HTR-8/SVneo (cell line): Measurements from ENCODE around the gene PIEZO2.

Experiments used
- DNase-seq: peaks from one replicate; pipeline ENCODE4 v3.0.0; 2011; ENCODE audit warnings: low spot score, mixed read lengths; ENCODE audit not compliant: insufficient read length
- FAIRE-seq: peaks from 2 replicates; lab custom pipeline; 2011; peaks lifted over from hg19 to GRCh38; lab: Jason Lieb, UNC

PIEZO2 gene

DNA sequence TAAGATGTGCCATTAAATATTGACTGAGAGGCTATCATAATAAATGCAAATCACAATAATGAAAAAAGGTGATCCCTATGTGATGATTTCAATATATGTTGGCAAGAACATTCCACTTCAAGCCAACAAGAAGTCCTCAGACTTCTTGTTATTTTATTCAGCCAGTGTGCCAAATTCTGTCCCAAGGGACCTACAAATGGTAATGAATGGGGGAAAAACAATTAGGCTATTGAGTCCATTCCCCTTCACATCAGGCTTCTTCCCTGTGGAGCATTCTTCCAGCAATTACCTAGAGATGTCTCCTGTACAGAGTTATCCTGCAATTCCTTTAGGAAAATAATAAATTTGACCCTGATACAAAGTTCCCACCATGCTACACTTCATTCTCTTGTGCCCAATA, 144.4 kb downstream of the PIEZO2 start:
- no peak for DNase-seq
- FAIRE-seq = no peak

DNA sequence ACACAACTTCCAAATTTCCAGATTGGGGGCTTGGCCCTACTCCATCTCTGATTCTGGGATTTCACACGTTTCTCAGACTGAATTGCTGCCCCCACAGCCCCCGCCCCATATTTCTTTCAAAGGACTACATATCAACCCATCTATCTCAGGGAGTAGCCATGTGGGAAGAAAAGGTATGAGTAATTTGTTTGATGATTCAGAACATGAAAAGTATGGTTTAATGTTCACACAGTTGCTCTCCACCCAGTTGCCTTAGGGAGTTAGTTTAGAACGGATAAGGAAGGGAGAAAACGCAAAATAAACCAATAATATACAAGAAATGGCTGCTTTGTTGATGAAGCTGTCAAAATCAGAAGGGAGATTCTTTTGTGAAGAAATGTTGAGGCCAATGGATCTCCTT, 145.1 kb downstream of the PIEZO2 start:
- no peak for DNase-seq
- no peak for FAIRE-seq

DNA sequence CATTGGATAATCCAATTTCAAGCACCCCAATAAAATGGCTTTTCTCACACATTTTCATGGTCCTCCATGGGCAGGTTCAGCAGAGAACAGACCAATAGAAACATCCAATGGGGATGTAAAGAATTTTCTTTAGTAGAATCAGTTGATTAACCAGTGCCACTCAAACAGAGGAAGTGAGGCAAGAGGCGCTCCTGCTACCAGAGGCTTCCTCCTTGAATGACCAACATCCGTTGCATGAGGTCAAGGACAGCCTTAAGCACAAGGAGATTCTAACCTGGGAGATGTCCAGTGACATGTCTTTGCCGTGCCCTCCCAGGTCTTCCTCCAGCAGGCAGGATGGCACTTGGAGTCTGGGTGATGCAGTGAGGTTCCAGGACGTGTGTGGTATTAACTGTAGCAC, 146.6 kb downstream of the PIEZO2 start:
- no peak for DNase-seq
- no peak for FAIRE-seq

DNA sequence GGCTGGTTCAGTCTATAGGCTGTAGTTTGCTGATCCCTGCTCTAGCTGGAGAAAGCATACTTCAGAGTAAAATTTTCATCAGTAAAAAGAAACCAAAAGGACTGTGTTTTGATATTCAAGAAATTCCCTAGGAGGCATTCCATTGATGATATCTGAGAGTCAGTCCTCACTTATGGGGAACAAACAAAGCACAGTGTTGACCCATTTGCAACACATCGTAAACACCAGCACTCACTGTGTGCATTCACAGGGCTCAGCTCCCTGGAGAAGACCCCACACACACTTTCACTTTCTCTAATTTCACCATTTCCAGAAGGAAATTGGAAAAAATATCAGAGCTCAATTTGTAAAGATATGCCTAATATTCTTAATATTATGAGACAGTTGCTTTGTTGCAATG, 147.1 kb downstream of the PIEZO2 start:
- DNase-seq (no peak), FAIRE-seq (no peak)

DNA sequence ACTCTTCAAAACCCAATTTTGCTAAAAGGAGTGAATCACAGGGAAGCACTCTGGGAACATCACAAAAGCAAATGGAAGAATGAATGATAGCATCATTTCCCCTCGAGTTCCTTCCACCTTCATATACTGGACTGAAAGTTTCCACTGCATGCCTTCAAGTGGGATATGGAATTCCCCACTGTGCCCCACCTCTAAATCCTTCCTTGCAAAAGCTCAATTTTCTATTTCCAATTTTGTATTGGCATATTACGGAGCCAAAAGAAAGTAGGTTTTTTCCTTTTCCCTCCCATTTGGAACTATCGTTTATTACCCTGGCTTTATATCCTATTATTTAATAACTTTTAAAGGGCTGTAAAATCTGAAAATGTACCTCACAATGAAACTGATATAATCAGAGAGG, 149.3 kb downstream of the PIEZO2 start:
- FAIRE-seq (no peak), DNase-seq (no peak)

DNA sequence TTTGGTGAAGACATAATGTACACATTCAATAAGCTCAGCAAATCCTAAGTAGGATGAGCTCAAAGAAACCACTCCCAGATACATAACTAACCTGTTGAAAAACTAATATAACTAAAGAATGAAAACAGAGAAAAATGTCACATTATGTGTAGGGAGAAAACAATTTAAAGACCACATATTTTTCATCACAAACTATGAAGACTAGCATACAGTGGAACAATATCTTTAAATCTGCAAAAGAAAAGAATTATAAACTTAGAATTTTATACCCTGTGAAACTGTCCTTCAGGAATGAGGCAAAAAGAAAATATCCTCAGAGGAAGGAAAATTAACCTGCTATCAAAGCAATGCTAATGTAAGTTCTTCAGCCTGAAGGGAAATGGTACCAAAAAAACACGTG, 151.5 kb downstream of the PIEZO2 start:
- FAIRE-seq (no peak), DNase-seq (no peak)

DNA sequence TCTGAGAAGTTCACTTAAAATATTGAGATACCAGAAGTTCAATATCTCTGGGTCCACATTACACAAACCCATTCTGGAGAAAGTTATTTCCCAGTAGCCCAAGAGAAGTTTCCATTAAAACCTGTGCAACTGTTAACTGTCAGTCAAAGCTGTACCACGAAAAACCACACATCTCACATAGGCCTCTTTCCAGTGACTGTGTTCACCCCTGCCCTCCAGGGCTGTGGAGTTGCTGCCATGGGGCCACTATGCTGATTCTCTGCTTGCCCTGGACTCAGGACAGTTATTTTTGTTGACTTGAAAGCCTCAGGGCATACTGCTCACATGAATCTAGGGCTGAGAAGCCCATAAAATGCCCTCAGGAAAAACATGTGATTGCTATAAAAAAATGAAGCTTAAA, 153.8 kb downstream of the PIEZO2 start:
- no peak for DNase-seq
- FAIRE-seq = no peak

DNA sequence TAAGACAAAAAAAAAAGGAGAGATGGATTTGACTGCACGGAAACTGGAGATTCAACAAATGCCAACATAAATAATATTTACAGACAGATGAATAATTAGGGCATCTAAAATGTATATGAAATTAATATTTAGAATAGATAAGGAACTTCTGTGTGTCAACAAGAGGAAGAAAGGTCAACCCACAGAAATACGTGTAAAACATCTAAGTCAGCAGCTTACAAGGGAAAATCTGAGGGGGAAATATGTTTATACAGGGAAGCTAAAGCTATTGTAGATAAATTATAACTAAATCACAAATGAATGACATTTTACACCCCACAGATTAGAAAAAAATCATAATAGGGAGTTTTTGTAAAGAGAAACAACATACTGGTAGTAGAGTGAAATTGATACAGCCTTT, 159.9 kb downstream of the PIEZO2 start:
- FAIRE-seq (no peak), DNase-seq (no peak)

DNA sequence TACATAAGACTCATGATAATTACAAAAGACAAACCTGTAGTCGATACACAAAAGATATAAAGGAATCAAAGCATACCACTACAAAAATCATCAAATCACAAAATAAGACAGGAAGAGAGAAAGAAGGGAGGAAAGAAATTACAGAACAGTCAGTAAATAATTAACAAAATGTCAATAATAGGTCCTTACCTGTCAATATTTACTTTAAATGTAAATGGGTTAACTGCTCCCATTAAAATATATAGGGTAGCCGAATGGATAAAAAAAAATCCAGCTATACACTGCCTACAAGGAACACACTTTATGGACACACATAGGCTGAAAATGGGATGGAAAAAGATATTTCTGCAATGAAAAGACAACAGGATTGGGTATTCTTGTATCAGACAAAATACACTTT, 163.7 kb downstream of the PIEZO2 start:
- FAIRE-seq (no peak), DNase-seq (no peak)

DNA sequence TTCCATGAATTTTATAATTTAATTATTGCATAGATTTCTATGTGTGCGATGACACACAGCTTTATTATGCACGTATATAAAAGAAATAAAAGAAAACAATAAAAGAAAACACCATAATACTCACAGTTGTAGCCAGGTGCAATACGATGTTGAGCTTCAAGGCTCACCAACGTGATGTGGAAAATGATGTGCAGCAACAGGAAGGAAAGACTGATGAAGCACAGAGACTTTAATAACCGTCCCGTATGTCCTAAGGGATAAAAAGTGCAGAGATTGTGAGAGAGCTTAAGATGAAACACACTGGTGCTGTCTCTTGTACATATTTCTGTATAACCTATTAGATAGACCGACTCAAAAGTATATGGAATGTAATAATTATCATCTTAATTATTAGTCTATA, 170.0 kb downstream of the PIEZO2 start:
- FAIRE-seq (no peak), DNase-seq (no peak)

DNA sequence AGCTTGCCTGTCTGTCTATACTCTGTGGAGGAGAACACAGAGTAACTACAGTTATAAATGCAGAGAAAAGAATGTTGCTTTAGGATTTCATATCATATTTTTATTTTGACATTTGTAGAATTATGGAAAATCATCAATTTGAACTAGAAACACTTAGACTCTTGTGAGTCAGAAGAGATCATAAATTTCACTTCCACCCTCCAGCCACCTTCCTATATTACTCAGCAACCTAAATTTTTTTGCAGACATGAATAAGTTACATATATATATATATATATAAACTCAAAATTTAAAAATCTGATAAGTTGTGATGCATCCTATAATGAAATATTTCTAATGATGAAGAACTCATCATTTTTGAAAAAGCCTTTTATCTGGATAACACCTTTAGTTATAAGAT, 172.3 kb downstream of the PIEZO2 start:
- FAIRE-seq = no peak
- no peak for DNase-seq

DNA sequence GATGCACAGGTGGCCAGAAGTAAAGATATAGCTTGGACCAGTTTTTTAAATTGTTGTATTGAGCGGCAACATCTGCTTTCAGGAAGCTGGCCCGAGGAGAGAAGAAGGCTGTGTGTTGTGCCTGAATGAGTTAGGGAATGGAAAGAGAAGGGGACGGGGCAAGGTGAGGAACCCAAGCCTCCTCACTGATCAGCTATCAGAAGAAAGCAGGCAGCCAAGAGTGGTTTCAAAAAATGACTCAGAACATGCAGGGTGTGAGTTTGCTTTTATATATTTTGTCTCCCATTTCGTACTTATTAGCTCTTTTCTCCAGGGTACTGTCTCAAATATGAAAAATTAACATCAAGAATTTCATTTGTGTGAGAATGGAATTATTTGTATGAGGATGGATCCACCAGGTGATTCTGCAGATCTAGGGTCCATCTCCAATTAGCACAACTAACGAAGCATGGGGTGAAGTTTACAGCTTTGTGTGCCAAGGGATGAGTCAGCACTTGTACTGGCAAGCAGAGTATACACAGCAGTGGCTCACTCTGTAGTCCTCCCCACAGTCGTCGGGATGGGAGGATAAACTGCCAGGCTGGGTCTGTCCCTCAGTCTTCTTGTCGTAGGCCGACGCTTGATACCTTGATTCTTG, 175.7 kb downstream of the PIEZO2 start:
- FAIRE-seq = no peak
- DNase-seq = no peak

DNA sequence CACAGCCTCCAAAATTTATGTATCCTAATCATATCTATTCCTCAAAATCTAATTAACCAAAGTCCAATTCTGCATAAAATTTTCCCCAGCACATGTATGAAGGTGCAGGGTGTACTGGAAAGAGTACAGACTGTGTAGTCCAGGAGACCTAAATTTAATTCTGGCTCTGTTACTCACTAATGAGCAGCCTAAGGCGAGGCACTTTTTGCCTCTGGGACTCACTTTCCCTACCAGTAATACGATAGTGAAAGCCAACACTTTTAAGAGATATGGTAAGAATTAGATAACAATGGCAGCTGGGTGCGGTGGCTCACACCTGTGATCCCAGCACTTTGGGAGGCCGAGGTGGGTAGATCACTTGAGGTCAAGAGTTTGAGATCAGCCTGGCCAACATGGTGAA, 177.7 kb downstream of the PIEZO2 start:
- DNase-seq (no peak), FAIRE-seq (no peak)

DNA sequence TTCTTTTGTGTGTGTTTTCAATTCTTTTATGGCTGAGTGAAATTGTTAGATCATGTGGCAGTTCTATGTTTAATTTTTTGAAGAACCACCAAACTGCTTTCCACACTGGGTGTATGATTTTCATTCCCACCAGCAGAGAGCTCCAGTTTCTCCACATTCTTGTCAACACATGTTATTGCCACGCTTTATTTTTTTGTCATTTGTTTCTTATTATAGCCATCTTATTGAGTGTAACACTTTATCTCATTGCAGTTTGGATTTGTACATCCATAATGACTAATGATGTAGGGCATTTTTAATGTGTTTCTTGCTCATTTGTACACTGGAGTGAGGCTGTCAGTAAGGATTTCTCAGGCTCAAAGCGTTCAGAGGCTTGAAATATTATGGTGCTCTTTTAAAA, 184.2 kb downstream of the PIEZO2 start:
- FAIRE-seq (no peak), DNase-seq (no peak)

DNA sequence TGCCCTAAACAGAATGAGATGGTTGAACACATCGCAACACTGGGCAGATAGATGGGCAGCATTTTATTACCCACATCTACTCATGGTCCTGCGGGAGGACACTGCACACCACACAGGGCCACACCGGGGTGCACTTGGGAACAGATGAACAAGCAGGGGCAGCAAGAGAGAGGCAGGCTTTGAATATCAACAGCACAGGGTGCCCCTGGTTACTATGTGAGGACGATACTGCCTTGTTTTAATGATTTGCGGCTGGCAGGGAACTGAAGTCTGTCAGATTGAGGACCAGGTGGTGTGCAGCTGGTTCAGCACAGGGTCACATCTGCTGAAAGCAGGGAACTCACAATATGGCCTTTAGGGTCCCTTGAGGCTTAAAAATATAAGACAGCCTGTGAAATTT, 195.7 kb downstream of the PIEZO2 start:
- FAIRE-seq = no peak
- DNase-seq = no peak

DNA sequence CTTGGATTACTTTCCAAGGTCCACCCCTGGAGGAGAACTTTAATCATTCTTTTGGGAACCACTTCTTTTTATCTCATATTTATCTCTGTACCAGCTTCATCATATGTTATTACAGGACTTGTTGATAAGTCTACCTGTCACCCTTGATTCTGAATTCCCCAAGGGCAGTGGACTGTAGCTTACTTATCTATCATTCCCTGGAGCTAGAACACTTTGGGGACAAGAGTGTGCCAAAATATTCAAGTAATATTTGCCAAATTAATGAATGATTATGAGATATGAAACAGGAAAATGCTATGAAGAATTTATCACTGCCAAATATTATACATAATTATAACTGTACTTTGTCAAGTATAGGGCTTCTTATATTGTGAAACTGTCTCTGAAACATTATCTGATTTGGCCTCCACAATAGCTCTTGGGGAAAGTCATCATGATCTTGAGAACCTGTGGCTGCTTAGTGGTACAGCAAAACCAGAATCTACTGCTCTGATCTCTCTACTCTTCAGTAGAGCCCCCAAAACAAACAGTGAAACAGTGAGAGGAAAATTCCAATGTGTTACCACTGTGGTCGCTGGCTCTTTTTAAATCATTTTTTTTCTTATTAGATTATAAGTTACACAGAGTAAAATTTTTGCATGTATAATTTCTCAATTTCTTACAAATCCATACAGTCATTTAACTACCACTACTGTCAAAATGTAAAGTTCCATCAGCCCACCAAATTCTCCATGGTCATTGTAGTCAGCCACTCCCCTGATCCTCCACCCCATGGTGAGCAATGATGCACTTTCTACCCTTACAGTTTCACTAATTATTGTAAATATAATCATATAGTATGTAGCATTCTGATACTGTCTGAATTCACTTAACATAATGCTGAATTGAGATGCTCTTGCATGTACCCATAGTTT, 197.5 kb downstream of the PIEZO2 start:
- FAIRE-seq (no peak), DNase-seq (no peak)

DNA sequence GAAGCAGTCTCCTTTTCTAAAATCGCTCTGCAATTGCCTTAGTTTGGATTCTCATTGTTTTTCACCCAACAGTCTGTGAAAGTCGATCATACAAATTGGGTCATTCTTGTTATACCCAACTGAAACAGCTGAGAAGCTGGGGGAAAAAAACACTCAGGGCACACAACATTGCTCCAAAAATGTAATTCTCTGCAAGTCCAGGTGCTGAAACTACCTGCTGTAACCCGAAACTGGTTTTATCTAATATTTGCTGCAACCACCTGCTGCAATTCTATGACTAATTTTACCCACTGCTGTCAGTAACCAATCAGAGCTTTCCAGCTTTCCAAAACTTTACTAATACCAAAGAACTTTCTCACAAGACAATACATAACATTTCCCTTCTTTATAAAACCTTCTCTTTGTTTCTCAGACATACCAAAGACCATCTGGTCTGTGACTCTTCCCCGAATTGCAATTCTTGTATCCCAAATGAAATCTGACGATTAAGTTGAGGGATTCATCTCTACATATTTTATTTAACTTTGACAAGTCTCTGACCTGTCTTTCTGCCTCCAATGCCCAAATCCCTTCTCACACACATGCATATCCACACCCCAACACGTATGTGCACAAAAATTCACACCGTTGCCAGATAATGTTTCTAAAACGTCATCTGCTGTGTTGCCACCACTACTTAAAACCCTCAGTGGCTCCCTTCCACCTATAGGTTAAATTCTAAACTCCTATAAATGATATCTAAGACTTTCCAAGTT, 198.3 kb downstream of the PIEZO2 start:
- no peak for FAIRE-seq
- DNase-seq = no peak

DNA sequence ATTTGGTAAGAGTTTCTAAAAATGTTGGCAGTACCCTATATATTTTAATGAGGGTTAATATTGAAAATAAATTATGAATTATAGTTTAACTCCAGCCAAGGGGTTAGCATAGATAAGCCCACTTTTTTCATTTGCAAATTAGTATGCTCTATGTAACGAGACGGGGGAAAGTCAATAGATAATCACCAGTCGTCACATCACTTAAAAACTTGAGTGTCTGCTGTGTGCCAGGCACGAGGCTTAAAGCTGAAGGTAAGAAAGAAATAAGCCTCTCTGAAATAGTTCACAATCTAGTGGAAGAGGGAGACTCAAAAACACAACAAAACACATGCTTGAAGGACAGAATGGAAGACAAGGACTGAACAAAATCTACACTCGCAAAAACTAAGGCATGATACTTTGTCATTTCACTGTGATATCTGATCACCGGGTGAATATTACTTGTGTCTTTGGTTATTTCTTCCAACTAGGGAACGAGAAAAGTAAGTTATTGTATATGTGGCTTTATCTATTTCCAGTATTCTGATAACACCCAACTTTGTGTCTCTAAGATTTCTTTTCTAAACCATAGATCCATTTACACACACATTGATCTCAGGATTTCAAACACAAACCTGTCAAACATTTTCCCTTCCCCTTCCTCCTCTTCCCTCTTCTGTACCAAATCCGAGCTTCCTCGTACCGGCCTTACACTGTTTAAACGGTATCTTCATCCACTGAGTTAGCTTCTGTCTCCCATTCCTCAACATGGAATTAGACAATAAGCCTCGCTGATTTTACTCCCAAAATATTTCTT, 199.1 kb downstream of the PIEZO2 start:
- FAIRE-seq (no peak), DNase-seq (no peak)

DNA sequence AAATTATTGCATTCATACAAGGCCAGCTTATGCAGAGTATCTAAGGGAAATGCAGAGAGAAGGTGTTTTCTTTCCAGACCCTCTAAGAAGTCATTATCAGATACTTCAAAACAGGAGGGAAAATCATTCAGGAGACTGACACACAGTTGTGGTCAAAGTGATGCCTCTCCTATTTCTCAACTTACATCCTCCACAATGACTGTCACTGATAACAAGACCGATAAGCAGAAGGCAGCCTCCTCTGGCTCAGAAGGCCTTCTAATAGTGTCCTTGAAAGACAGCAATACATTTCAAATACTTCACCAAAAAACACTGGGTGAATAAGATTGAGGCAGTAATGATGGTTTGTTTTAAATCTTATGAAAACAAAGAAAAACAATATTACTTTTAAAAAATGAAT, 199.7 kb downstream of the PIEZO2 start:
- FAIRE-seq = no peak
- peak; percentile 15 for DNase-seq

DNA sequence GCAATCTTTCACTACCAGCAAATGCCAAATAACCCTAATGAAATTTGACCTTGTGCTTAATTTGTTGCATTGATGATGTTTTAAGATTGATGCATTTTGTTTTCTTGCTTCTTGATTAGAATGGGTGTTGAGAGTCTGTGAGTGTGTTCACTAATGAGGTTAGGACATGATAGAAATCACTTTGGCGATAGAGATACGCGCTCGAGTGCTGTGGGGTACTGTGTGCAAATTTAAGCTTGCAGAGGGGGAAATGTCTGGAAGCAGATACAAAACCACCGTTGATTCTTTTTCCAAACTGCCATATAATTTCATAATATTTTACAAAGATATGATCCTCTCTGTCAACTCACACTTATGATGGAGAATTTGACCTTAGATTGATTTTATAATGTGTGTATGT, 200.9 kb downstream of the PIEZO2 start:
- FAIRE-seq = no peak
- no peak for DNase-seq
